Ishikawa (cell line): Measurements from ENCODE around the gene FCER1A.

Source experiments
- CEBPB ChIP-seq: IDR thresholded peaks from 2 replicates; pipeline ENCODE4 v1.6.1; 2012
- CREB1 ChIP-seq: IDR thresholded peaks from 2 replicates; pipeline ENCODE4 v1.6.1; 2012; ENCODE audit warnings: low read depth
- EGR1 ChIP-seq: IDR thresholded peaks from 2 replicates; pipeline ENCODE4 v1.6.1; 2012
- EP300 ChIP-seq: IDR thresholded peaks from 2 replicates; pipeline ENCODE4 v1.6.1; 2012; ENCODE audit warnings: borderline replicate concordance
- FOXM1 ChIP-seq: IDR thresholded peaks from 2 replicates; pipeline ENCODE4 v1.6.1; 2012; ENCODE audit warnings: low read depth, borderline replicate concordance
- MAX ChIP-seq: IDR thresholded peaks from 2 replicates; pipeline ENCODE4 v1.6.1; 2012
- NFIC ChIP-seq: IDR thresholded peaks from 2 replicates; pipeline ENCODE4 v1.6.1; 2012
- RAD21 ChIP-seq: IDR thresholded peaks from 2 replicates; pipeline ENCODE4 v1.6.1; 2012; ENCODE audit warnings: low read depth
- REST ChIP-seq: IDR thresholded peaks from 2 replicates; pipeline ENCODE4 v1.6.1; 2012; ENCODE audit warnings: low read depth, mild to moderate bottlenecking
- TAF1 ChIP-seq: IDR thresholded peaks from 2 replicates; pipeline ENCODE4 v1.6.1; 2012; ENCODE audit warnings: low read depth, mild to moderate bottlenecking
- TCF12 ChIP-seq: IDR thresholded peaks from 2 replicates; pipeline ENCODE4 v1.6.1; 2012; ENCODE audit warnings: low read depth
- TEAD4 ChIP-seq: IDR thresholded peaks from 2 replicates; pipeline ENCODE4 v1.6.1; 2012
- USF1 ChIP-seq: IDR thresholded peaks from 2 replicates; pipeline ENCODE4 v1.6.1; 2012
- YY1 ChIP-seq: IDR thresholded peaks from 2 replicates; pipeline ENCODE4 v1.6.1; 2012; ENCODE audit warnings: low read depth
- ZBTB7A ChIP-seq: IDR thresholded peaks from 2 replicates; pipeline ENCODE4 v1.6.1; 2012; ENCODE audit warnings: low read depth

Gene FCER1A

DNA sequence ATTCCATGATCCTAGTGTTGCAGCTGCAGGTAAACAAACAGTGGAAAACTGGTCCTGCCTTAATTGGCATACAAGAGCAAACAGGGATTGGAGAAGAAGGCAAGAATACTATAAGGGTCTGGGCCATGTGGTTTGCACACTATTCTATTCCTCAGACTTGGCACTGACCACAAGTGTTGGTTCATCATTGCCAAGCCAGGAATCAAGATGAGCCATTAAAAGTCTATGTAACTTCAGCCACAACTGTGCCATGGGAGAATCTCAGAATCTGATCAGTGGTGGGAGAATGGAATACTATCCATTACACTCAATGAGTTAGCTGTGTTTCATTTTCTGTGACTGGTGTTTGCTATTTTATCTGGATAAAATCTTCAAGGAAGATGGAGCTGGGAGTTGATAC, 26.2 kb upstream of the FCER1A start:
- TF ChIP-seq ZBTB7A, result no peak
- no peak for TF ChIP-seq RAD21
- TF ChIP-seq CEBPB, result no peak
- TF ChIP-seq TEAD4, result no peak
- TF ChIP-seq EGR1, result no peak
- TF ChIP-seq REST, result no peak
- no peak for TF ChIP-seq NFIC
- no peak for TF ChIP-seq YY1
- no peak for TF ChIP-seq TCF12
- TF ChIP-seq MAX, result no peak

DNA sequence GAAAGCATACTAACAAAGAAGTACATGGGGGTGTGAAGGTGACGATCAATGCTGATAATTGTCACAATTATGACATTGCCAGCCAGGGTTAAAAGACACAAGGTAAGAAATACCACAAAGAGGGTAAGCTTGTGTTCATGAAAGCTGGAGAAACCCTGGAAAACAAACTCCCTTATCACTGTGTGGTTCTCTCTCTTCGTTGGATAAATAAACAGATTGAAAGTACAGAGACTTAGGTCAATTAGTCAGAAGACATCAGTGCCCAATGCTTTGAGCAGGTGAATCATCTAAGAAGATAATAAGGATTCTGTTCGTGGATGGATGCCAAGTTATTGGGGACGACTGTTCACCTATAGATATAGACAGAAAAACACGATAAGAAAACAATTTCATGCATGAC, 22.4 kb upstream of the FCER1A start:
- TF ChIP-seq ZBTB7A (no peak), EP300 (no peak), TAF1 (no peak), NFIC (no peak), EGR1 (no peak), CREB1 (no peak), TCF12 (no peak), FOXM1 (no peak), MAX (no peak)

DNA sequence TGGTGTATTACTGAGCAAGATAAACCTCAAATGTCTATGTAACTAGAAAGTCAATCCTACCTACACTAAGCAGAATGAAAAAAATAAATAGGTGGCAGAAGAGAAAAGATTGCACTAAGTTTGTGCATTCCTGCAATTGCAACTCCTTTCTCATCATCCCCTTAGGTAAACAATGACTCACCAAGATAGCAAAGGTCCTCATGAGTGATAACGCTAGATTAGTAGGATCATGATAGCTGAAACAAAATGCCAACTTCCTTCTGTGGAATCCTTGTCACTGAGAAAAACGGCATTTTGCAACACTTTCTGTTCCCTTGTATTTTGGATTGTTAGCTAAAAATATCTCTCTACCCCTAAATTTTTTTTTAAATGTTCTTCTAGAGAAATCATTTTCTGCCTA, 20.0 kb upstream of the FCER1A start:
- TF ChIP-seq USF1, result no peak
- no peak for TF ChIP-seq TEAD4
- no peak for TF ChIP-seq TCF12
- TF ChIP-seq YY1, result no peak
- TF ChIP-seq REST, result no peak
- TF ChIP-seq ZBTB7A, result no peak
- TF ChIP-seq CREB1, result no peak
- no peak for TF ChIP-seq EP300
- TF ChIP-seq MAX, result no peak
- no peak for TF ChIP-seq NFIC
- no peak for TF ChIP-seq CEBPB
- no peak for TF ChIP-seq TAF1
- TF ChIP-seq FOXM1, result no peak
- TF ChIP-seq RAD21, result no peak
- TF ChIP-seq EGR1, result no peak

- TF ChIP-seq RAD21 (no peak), EGR1 (no peak), USF1 (no peak), YY1 (no peak), FOXM1 (no peak), CREB1 (no peak), EP300 (no peak), MAX (no peak), TCF12 (no peak), CEBPB (no peak), NFIC (no peak), TEAD4 (no peak), TAF1 (no peak), REST (no peak), ZBTB7A (no peak)
These were observed 13.1 kb upstream of the FCER1A start for GRCh38 chr1:159289060-159289459.
